Activated B cell treated with CpG ODN at 0.5 μM for 24 hours (primary cell): ENCODE measurements around the gene FLNB. TPM values are rescaled to one million over a fixed set of nuclear protein-coding genes. Genes with fewer than 3 reads are reported as not detected.

Source experiments
- ATAC-seq: fragments of 200-7000 bp; cut with Tn5 transposase; one replicate; pipeline ENCODE4 v1.10.0; 2021; ENCODE audit warnings: low read depth, mild to moderate bottlenecking, moderate library complexity
- CTCF ChIA-PET: fragments of 350-600 bp; sonication (Branson Sonifier 250); formaldehyde crosslinking; loops from one replicate; lab custom pipeline; 2021; ENCODE audit warnings: antibody characterized with exemption; lab: Charles Lee
- POLR2A ChIA-PET: fragments of 350-600 bp; sonication (Branson Sonifier 250); formaldehyde crosslinking; loops from one replicate; lab custom pipeline; 2021; ENCODE audit warnings: antibody characterized with exemption; lab: Charles Lee
- DNase-seq: peaks from one replicate; pipeline ENCODE4 v3.0.0; 2022
- H3K27ac Mint-ChIP-seq: one replicate; pipeline ENCODE4 v1.8.0; 2020; ENCODE audit warnings: mixed read lengths
- H3K27me3 Mint-ChIP-seq: one replicate; pipeline ENCODE4 v1.8.0; 2021; ENCODE audit warnings: mixed read lengths
- H3K36me3 Mint-ChIP-seq: one replicate; pipeline ENCODE4 v1.8.0; 2021; ENCODE audit warnings: low read depth, mixed read lengths
- H3K4me1 Mint-ChIP-seq: one replicate; pipeline ENCODE4 v1.8.0; 2021; ENCODE audit warnings: mixed read lengths
- H3K4me3 Mint-ChIP-seq: one replicate; pipeline ENCODE4 v1.8.0; 2020; ENCODE audit warnings: mild to moderate bottlenecking, mixed read lengths
- H3K9me3 Mint-ChIP-seq: one replicate; pipeline ENCODE4 v1.8.0; 2020; ENCODE audit warnings: mixed read lengths
- CTCF ChIP-seq: fragments of 200-600 bp; IDR thresholded peaks from one replicate; pipeline ENCODE4 v1.8.0; 2022; ENCODE audit warnings: antibody characterized with exemption, mild to moderate bottlenecking
- intact Hi-C: fragments of 100-400 bp; cut with micrococcal nuclease; formaldehyde crosslinking; loops from one replicate; pipeline ENCODE4 v1.15.1; 2024
- total RNA-seq: library from RNA; stranded (reverse); gene quantifications from 2 replicates; pipeline ENCODE4 v1.2.3, GENCODE V29; 2022

FLNB gene
- total RNA-seq, 1 donor from 2014 or later: 16.7 TPM

- TF ChIP-seq CTCF: no peak
- ChIA-PET CTCF (no interaction called here), POLR2A (no interaction called here)
- no peak for ATAC-seq
- intact Hi-C loops: no loop called here
- H3K4me1 Mint-ChIP-seq: no peaks in the 10 kb centered on the region
- peaks cover 67% of the 10 kb centered on the region for H3K36me3 Mint-ChIP-seq
- DNase-seq: no peak
- no peak overlapping the region for H3K4me3 Mint-ChIP-seq
- no peaks in the 10 kb centered on the region for H3K27me3 Mint-ChIP-seq
- no peaks in the 10 kb centered on the region for H3K9me3 Mint-ChIP-seq
- no peak overlapping the region for H3K27ac Mint-ChIP-seq
These were observed 135.3 kb downstream of the FLNB start for GRCh38 chr3:58143417-58144055.

- Mint-ChIP-seq H3K4me3 (no peak overlapping the region), H3K4me1 (no peaks in the 10 kb centered on the region), H3K9me3 (no peaks in the 10 kb centered on the region), H3K27ac (no peak overlapping the region), H3K27me3 (no peaks in the 10 kb centered on the region), H3K36me3 (peaks cover 68% of the 10 kb centered on the region)
- CTCF ChIA-PET: no interaction called here
- TF ChIP-seq CTCF: no peak
- ATAC-seq (no peak), DNase-seq (no peak)
- intact Hi-C loops: no loop called here
- POLR2A ChIA-PET: no interaction called here
These were observed 136.5 kb downstream of the FLNB start for GRCh38 chr3:58144478-58145325.

GRCh38 chr3:58148049-58148448, 139.8 kb downstream of the FLNB start:
- Mint-ChIP-seq H3K4me3 (no peak overlapping the region), H3K9me3 (no peaks in the 10 kb centered on the region), H3K4me1 (no peaks in the 10 kb centered on the region), H3K36me3 (peaks cover 65% of the 10 kb centered on the region), H3K27me3 (no peaks in the 10 kb centered on the region), H3K27ac (no peak overlapping the region)
- no peak for ATAC-seq
- ChIA-PET CTCF (no interaction called here), POLR2A (interaction anchor here (0.6 kb wide), 1 partner anchor 115 kb away, joined by 4 read pairs; no protein-coding TSS in a partner anchor)
- no peak for DNase-seq
- no peak for TF ChIP-seq CTCF
- intact Hi-C loops: no loop called here

- Mint-ChIP-seq H3K27ac (no peak overlapping the region), H3K9me3 (no peaks in the 10 kb centered on the region), H3K4me3 (no peak overlapping the region), H3K4me1 (no peaks in the 10 kb centered on the region), H3K27me3 (no peaks in the 10 kb centered on the region), H3K36me3 (peaks cover 68% of the 10 kb centered on the region)
- no peak for ATAC-seq
- TF ChIP-seq CTCF: no peak
- CTCF ChIA-PET: no interaction called here
- intact Hi-C loops: no loop called here
- POLR2A ChIA-PET: no interaction called here
- DNase-seq: no peak
These were observed 142.0 kb downstream of the FLNB start for GRCh38 chr3:58150130-58150809.

- ChIA-PET CTCF (no interaction called here), POLR2A (no interaction called here)
- no peak for TF ChIP-seq CTCF
- Mint-ChIP-seq H3K9me3 (no peaks in the 10 kb centered on the region), H3K4me1 (no peaks in the 10 kb centered on the region), H3K36me3 (peaks cover 68% of the 10 kb centered on the region), H3K4me3 (no peak overlapping the region), H3K27ac (no peak overlapping the region), H3K27me3 (no peaks in the 10 kb centered on the region)
- DNase-seq: no peak
- no peak for ATAC-seq
- intact Hi-C loops: no loop called here
These were observed 142.6 kb downstream of the FLNB start for GRCh38 chr3:58150810-58151199.
